Erythroblast (primary cell): ENCODE data around the gene NT5C3A.
"Not testable (repeated sequence)": the region's sequence is repeated elsewhere in the genome, so short reads cannot be mapped to it uniquely, and the experiment has no call there.

ENCODE experiments used
- DNase-seq, 2 experiments: peaks; one replicate each; lab custom pipeline; 2025; lab: John Stamatoyannopoulos, UW
- GATA1 ChIP-seq: IDR thresholded peaks from 2 replicates; pipeline ENCODE4 v1.6.1; 2011; ENCODE audit warnings: low read depth, mild to moderate bottlenecking, control low read depth, low read length, moderate library complexity
- POLR2A ChIP-seq: IDR thresholded peaks from 2 replicates; pipeline ENCODE4 v1.6.1; 2011; ENCODE audit warnings: mild to moderate bottlenecking, low read length

The NT5C3A gene

DNA sequence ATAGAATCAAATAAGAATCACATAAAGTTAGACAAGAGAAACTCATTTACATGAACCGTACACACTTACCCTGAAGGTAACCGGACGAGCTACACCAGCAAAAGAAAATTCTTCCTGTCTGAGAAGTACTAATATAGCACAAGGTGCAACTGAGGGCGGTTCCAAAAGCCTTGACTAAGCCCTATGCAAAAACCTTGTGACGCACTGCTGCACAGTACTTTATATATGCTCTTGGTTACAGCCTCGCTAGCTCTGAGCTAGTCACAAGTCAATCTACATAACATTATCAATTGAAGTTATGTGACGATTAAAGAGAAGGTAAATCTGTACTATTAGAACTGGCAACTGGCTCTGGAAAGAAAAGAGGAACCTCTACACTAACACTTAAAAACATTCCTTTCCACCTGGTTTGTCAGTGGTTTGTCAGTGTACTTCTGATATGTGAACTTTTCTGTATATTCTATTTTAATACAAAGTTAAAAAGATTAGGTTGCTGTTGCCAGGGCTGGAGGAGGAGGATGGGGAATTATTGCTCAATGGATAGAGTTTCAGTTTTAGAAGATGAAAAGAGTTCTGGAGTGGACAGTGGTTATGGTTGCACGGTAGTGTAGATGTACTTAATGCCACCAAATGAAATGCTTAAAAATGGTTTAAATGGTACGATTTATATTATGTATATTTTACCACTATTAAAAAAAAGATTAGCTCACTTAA is 21.6 kb downstream of the NT5C3A start:
- TF ChIP-seq GATA1 (no peak), POLR2A (peak; percentile 72)

GRCh38 chr7:33039903-33040292 is 22.7 kb downstream of the NT5C3A start:
- TF ChIP-seq POLR2A (no peak), GATA1 (no peak)
- DNase-seq: peak; percentile 21 to 51

More for the DNA sequence above, 21.6 kb downstream of the NT5C3A start:
- peak; percentile 83 to 87 for DNase-seq

DNA sequence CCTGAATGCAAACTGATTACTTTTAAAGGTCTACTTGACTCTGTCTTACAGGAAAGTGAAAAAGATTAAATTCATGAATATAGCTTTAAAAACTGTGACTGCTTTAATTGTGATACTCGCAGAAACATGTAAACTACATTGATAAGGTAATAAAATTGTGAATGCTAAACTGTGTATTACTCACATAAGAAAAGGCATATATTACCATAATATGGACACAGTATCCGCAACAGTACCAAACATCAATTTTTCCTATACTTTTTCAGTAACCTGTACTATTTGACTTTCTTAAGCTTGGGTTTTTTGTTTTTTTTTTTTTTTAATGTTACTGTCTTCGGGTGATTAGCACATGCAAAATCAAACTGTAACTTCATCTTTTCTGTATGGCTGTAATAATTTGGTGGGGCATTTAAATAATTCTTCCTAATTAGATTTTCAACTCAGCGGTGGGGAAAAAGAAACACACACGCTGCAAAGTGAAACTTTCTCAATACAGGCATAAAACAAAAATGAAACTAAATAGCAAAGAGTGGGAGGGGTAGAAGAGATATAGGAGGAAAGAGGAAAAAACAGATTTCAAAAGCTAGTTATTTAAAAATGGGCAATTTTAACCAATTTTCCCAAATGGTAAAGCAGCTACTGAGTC is 23.2 kb downstream of the NT5C3A start:
- DNase-seq: peak; percentile 34 to 55

GRCh38 chr7:33038639-33039038 is 23.9 kb downstream of the NT5C3A start:
- no peak for TF ChIP-seq GATA1
- no peak for TF ChIP-seq POLR2A

More for the DNA sequence above, 23.2 kb downstream of the NT5C3A start:
- TF ChIP-seq POLR2A (no peak), GATA1 (no peak)

DNA sequence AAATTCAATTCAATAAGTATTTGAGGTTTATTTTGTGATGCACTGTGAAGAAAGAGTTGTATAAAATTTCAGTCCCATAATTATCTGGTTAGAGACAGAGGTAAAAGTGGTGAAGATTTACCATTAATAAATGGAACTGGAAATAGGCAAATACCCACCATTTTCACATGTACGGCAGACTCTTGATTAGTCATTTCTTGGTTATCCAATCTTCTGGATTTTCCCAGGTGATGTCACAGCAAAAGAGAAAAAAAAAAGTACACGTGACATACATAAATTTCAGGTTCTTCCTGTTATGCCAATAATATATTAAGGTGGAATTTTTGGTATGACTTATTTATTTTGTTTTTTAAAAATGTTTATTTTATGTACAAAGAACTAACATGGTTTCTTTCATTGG is 26.8 kb downstream of the NT5C3A start:
- no peak for DNase-seq
- TF ChIP-seq GATA1: no peak
- no peak for TF ChIP-seq POLR2A

More at GRCh38 chr7:33038639-33039038, 23.9 kb downstream of the NT5C3A start:
- DNase-seq: peak in 1 of 2 experiments; percentile 28

GRCh38 chr7:33024189-33024757 is 38.3 kb downstream of the NT5C3A start:
- no peak for TF ChIP-seq POLR2A
- TF ChIP-seq GATA1: no peak
- DNase-seq: no peak

DNA sequence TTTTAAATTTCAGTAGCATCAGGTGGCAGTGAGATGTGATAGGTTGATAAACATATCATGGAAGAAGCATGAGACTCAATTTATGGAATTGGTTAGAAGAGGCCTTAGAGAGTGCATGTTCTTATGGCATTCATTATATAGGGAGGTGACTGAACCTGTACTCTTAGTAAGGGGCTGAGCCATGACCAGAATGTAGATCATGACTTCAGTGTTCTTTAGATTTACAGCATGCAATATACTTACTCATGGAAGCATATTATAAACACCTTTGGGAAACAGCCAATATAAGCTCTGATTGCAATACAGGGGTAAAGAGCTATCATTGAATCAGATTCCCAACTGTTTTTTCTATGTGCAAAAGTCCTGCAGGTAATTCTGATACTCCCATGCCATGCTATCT is 50.2 kb downstream of the NT5C3A start:
- TF ChIP-seq POLR2A (no peak), GATA1 (no peak)
- no peak for DNase-seq

DNA sequence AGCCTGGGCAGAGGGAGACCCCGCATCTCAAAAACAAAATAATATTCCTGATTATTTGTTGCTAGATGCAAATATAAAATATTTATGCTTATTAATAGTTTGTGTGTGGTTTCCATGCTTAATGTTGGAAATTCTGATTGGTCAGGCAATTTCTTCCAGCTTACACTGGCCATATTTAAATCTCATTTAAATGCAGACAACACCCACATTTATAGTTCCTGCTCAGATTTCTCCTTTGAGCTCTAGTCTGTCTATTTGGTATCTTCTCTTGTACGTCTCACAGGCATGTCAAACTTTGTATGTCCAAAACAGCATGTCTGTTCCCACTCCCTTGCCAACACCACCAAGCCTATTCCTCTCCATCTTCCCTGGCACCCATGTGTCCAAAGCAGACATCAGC is 52.8 kb downstream of the NT5C3A start:
- no peak for DNase-seq
- TF ChIP-seq POLR2A (no peak), GATA1 (no peak)

DNA sequence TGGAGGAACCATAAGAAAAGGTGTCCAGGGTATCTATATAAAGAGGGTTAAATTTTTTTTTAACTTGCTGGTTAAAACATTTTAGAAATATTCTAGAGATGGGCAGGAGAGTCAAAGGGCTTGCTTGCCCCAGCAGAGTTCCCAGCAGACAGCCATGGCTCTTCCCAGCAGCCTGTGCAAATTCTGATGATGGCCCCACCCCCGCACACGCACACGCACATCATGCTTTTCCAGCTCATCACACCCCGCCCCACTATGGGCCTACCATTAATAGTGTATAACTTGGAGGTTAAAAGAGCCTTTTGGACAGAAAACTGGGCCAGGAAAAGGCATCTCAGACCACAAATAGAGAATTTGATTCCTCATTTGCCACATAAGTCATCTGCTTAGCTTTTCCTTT is 56.9 kb downstream of the NT5C3A start:
- not testable (repeated sequence) for DNase-seq

GRCh38 chr7:33005193-33005592 is 57.4 kb downstream of the NT5C3A start:
- not testable (repeated sequence) for DNase-seq

- DNase-seq: not testable (repeated sequence)
Observed at GRCh38 chr7:33004104-33004616, 58.4 kb downstream of the NT5C3A start.

DNA sequence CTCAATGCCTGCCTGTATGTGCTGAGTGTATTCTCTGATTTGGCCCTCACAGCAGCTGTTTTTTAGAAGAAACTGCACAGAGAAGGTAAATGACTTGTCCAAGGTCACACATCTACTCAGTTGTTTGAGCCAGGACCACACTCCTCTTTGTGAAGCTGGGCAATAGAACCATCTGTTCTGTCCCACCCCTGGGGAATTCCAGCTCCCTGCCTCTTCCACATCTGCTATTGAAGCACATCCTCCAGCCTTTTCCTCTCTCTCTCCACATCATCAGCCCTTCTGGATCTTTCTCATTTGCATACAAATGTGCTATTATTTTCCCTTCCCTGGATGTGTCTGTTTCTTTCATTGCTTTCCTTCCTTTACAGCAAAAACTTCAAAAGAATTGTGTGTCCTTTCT is 59.5 kb downstream of the NT5C3A start:
- DNase-seq: not testable (repeated sequence)

- not testable (repeated sequence) for DNase-seq
Observed at GRCh38 chr7:32999380-32999779, 63.2 kb downstream of the NT5C3A start.

DNA sequence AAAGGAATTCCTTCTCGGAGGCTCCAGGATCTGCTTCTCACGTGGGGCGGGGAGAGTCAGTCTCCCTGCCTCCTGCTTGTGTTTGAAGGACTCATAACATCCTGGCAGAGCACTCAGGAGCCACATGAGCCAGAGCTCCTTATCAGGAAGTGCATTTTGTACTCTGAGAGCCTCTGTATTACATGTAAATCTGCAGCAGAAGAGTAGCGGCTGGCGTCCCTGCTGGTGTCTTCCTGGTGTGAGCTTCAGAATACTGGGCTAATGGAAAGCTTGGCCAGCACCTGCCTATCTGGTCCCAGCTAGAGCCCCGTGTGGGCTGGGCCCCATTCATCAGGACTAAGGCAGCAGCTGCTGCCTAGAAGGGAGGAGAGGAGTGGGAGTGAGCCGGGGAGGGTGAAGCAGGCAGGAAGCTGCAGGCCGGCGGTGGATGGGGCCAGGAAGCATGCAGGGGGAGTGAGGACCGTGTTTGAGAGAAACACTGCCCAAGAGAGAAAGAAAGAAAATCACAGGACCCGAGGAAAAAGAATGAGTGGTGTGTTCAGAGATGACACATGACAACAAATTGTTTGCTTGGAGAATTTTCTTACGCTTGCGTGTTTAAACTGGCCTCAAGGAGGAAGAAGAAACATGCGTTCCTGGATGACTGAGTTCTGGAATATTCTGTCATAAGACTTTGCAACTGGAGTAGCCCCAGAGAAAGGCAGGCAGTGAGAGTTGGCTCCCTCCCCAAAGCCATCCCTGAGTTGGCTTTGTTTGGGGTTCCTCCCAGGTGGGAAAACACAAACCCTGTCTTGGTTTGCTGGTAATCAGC is 64.0 kb downstream of the NT5C3A start:
- peak in 1 of 2 experiments; percentile 12 for DNase-seq

DNA sequence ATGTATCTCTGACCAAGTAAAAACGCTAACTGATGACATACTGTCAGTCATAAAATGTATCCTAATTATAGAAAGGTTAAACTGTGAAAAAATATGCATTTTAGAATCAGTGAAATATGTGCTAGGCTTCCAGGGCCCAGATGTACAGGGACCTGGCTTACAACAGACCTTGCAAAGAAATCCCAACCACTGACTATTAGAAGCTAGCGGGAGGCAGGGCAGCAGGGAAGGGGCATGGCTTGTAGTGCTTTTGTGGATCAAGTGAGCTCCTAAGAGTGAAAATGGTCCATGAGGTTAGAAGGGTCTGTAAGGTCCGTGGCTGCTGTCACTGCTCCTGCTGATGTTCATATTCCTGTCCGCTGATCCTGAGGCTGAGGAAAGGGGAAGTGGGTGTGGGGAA is 64.6 kb downstream of the NT5C3A start:
- not testable (repeated sequence) for DNase-seq

GRCh38 chr7:32992750-32993149 is 69.8 kb downstream of the NT5C3A start:
- not testable (repeated sequence) for DNase-seq

DNA sequence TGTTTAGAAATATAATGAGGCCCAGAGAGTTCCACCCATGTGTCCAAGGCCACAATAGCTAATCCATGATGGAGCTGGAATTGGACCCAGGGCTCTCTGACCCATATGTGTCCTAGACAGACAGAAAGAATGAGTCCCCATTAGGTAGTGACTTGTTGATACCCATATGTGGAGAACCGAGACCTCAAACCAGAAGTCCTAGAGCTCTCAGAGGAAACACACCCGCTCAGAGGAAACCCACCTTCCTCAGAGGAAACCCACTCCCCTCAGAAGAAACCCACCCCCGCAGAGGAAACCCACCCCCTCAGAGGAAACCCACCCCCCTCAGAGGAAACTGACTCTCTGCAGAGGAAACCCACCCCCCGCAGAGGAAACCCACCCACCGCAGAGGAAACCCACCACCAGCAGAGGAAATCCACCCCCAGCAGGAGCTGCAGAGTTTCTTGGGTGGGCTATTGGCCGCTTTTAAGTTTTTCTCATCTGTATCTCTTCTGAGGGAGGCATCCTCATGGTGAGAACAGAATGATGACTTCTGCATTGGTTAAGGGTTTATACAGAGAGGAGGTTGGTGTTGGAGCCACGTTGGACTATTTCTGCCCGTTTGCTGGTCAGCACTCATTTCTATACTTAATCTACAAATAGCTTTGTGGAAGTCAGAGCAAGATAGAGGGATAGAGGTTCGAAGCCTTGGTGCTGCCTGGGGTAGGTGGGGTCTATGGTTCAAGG is 70.4 kb downstream of the NT5C3A start:
- not testable (repeated sequence) for DNase-seq

GRCh38 chr7:32991068-32991585 is 71.4 kb downstream of the NT5C3A start:
- not testable (repeated sequence) for DNase-seq

GRCh38 chr7:32988148-32988547 is 74.4 kb downstream of the NT5C3A start:
- not testable (repeated sequence) for DNase-seq
